ENCODE results near the gene TLX3.
A peak's percentile ranks its signal among the peaks of the same experiment; 100 is the strongest.
"Not testable (repeated sequence)": the region's sequence is repeated elsewhere in the genome, so short reads cannot be mapped to it uniquely, and the experiment has no call there.

Gene TLX3

GRCh38 chr5:171323007-171323406 lies 14.0 kb downstream of the TLX3 start:
- DNase-seq (ENCODE audit: low read depth, low spot score) = no peak

GRCh38 chr5:171323806-171324632 lies 15.0 kb downstream of the TLX3 start:
- no peak for DNase-seq (ENCODE audit: low read depth, low spot score)

GRCh38 chr5:171330021-171330420 lies 21.0 kb downstream of the TLX3 start:
- DNase-seq (ENCODE audit: low read depth, low spot score) = no peak

GRCh38 chr5:171335616-171336015 lies 26.6 kb downstream of the TLX3 start:
- no peak for DNase-seq (ENCODE audit: low read depth, low spot score)

- peak; percentile 59 for DNase-seq (ENCODE audit: low read depth, low spot score)
These were observed 27.6 kb downstream of the TLX3 start for GRCh38 chr5:171336521-171337209.

GRCh38 chr5:171337210-171337569 lies 28.1 kb downstream of the TLX3 start:
- DNase-seq (ENCODE audit: low read depth, low spot score) = no peak

GRCh38 chr5:171340042-171340441 lies 31.0 kb downstream of the TLX3 start:
- DNase-seq (ENCODE audit: low read depth, low spot score) = no peak

- no peak for DNase-seq (ENCODE audit: low read depth, low spot score)
These were observed 31.4 kb downstream of the TLX3 start for GRCh38 chr5:171340491-171340890.

GRCh38 chr5:171342362-171343111 lies 33.5 kb downstream of the TLX3 start:
- DNase-seq (ENCODE audit: low read depth, low spot score) = peak; percentile 65

GRCh38 chr5:171344936-171345608 lies 36.0 kb downstream of the TLX3 start:
- no peak for DNase-seq (ENCODE audit: low read depth, low spot score)

GRCh38 chr5:171351536-171352073 lies 42.6 kb downstream of the TLX3 start:
- no peak for DNase-seq (ENCODE audit: low read depth, low spot score)

GRCh38 chr5:171355302-171355724 lies 46.3 kb downstream of the TLX3 start:
- DNase-seq (ENCODE audit: low read depth, low spot score) = no peak

- no peak for DNase-seq (ENCODE audit: low read depth, low spot score)
These were observed 48.8 kb downstream of the TLX3 start for GRCh38 chr5:171357843-171358242.

- DNase-seq (ENCODE audit: low read depth, low spot score) = not testable (repeated sequence)
These were observed 52.1 kb downstream of the TLX3 start for GRCh38 chr5:171361151-171361550.
